Testis (tissue), 3 donors: Measurements from ENCODE around the gene ZSWIM5. TPM values are rescaled to one million over a fixed set of nuclear protein-coding genes. Genes with fewer than 3 reads are reported as not detected.
"Not testable (repeated sequence)": the region's sequence is repeated elsewhere in the genome, so short reads cannot be mapped to it uniquely, and the experiment has no call there.

Experiments
- DNase-seq: peaks from one replicate; pipeline ENCODE4 v3.0.0-alpha.2; 2019
- H3K27ac ChIP-seq, 2 donors: fragments of 200-600 bp; sonication (generic); one replicate each; pipeline ENCODE4 v1.5.1; 2019
- H3K27me3 ChIP-seq: fragments of 200-600 bp; sonication (generic); one replicate; pipeline ENCODE4 v1.5.1; 2019
- H3K36me3 ChIP-seq: fragments of 200-600 bp; sonication (generic); one replicate; pipeline ENCODE4 v1.5.1; 2017; ENCODE audit warnings: low read depth; ENCODE audit errors: missing control alignments
- H3K4me1 ChIP-seq: fragments of 200-600 bp; sonication (generic); one replicate; pipeline ENCODE4 v1.5.1; 2019
- H3K4me3 ChIP-seq, 2 donors: fragments of 200-600 bp; sonication (generic); one replicate each; pipeline ENCODE4 v1.5.1; 2017 to 2019
- H3K9me3 ChIP-seq: fragments of 200-600 bp; sonication (generic); one replicate; pipeline ENCODE4 v1.5.1; 2017
- CTCF ChIP-seq, 3 experiments: fragments of 450-650 bp in 2 of 3; fragments of 200-600 bp in 1 of 3; sonication (generic) in 1 of 3; IDR thresholded peaks; one replicate each; pipeline ENCODE4 v1.5.1; 2016 to 2019; ENCODE audit warnings: antibody characterized with exemption in 3 of 3, mild to moderate bottlenecking in 2 of 3, moderate library complexity in 1 of 3
- POLR2A ChIP-seq: fragments of 450-650 bp; IDR thresholded peaks from one replicate; pipeline ENCODE4 v1.6.1; 2017; ENCODE audit warnings: antibody characterized with exemption, mild to moderate bottlenecking, moderate library complexity
- WGBS, 2 donors: methylation state at CpG; one replicate each; pipeline ENCODE4 v1.1.5; 2018; 5-methylcytosine and 5-hydroxymethylcytosine counted together
- intact Hi-C: fragments of 100-400 bp; cut with DNase I; formaldehyde crosslinking; loops from one replicate; pipeline ENCODE4 v1.15.1; 2023; ENCODE audit warnings: low total_unique reads
- polyA plus RNA-seq: library from polyadenylated mRNA; stranded (reverse); fragments of 350-450 nt; fragmentation: Illumina TruSeq; extraction: RNeasy Lipid Tissue Mini Kit (QIAGEN cat#74804); gene quantifications from one replicate; pipeline ENCODE4 v1.2.3, GENCODE V29; 2014; ENCODE audit warnings: low read depth, low replicate concordance; ENCODE audit not compliant: insufficient read depth
- total RNA-seq, 2 donors: library from RNA; depleted of rRNA; stranded (reverse); fragments of >200 nt; gene quantifications; one replicate each; pipeline ENCODE4 v1.2.3, GENCODE V29; 2016

The ZSWIM5 gene
- total and polyA plus RNA-seq, 3 donors from 2014 or later = 8.8 to 19.5 (median 13.7) TPM

- H3K36me3 ChIP-seq = no peaks in the 10 kb centered on the region
- no peak for TF ChIP-seq POLR2A
- no peak for TF ChIP-seq CTCF (IDR thresholded peaks at IDR 0.05)
- intact Hi-C loops = no loop called here
- no peaks in the 10 kb centered on the region for H3K9me3 ChIP-seq
- no peaks in the 10 kb centered on the region for H3K27me3 ChIP-seq
- no peak overlapping the region for H3K4me3 ChIP-seq
- WGBS, 2 donors = 80 to 83% methylated on average over 1 of the region's 1 CpG
- no peaks in the 10 kb centered on the region for H3K4me1 ChIP-seq
- H3K27ac ChIP-seq = no peak overlapping the region
- DNase-seq = no peak
Measured at GRCh38 chr1:45230537-45230936, 24.1 kb upstream of the ZSWIM5 start.

- intact Hi-C loops = no loop called here
- H3K36me3 ChIP-seq = no peaks in the 10 kb centered on the region
- TF ChIP-seq CTCF (IDR thresholded peaks at IDR 0.05) (no peak), POLR2A (no peak)
- H3K4me1 ChIP-seq = no peaks in the 10 kb centered on the region
- WGBS, 2 donors = 84 to 91% methylated on average over 5 of the region's 5 CpGs
- no peak overlapping the region for H3K27ac ChIP-seq
- no peaks in the 10 kb centered on the region for H3K9me3 ChIP-seq
- H3K4me3 ChIP-seq = no peak overlapping the region
- no peaks in the 10 kb centered on the region for H3K27me3 ChIP-seq
- DNase-seq = no peak
Measured at GRCh38 chr1:45225598-45225997, 19.2 kb upstream of the ZSWIM5 start.

- DNase-seq, intact Hi-C loops, H3K4me3 ChIP-seq, H3K4me1 ChIP-seq, H3K27ac ChIP-seq, H3K36me3 ChIP-seq, H3K27me3 ChIP-seq, H3K9me3 ChIP-seq: not testable (repeated sequence)
- 84 to 87% methylated on average over 8 to 9 of the region's 9 CpGs for WGBS, 2 donors
Measured at GRCh38 chr1:45223710-45224109, 17.3 kb upstream of the ZSWIM5 start.

GRCh38 chr1:45221716-45222115 is 15.3 kb upstream of the ZSWIM5 start:
- H3K9me3 ChIP-seq = no peaks in the 10 kb centered on the region
- no peak overlapping the region for H3K27ac ChIP-seq
- H3K27me3 ChIP-seq = no peaks in the 10 kb centered on the region
- no peak overlapping the region for H3K4me3 ChIP-seq
- intact Hi-C loops = no loop called here
- no peaks in the 10 kb centered on the region for H3K4me1 ChIP-seq
- H3K36me3 ChIP-seq = no peaks in the 10 kb centered on the region
- TF ChIP-seq POLR2A (no peak), CTCF (IDR thresholded peaks at IDR 0.05) (no peak)
- DNase-seq = no peak
- WGBS, 2 donors = 76 to 85% methylated on average over 4 of the region's 4 CpGs

GRCh38 chr1:45216861-45217260 is 10.5 kb upstream of the ZSWIM5 start:
- Histone ChIP-seq H3K9me3 (no peaks in the 10 kb centered on the region), H3K27ac (no peak overlapping the region), H3K4me1 (no peaks in the 10 kb centered on the region), H3K27me3 (no peaks in the 10 kb centered on the region), H3K4me3 (no peak overlapping the region), H3K36me3 (no peaks in the 10 kb centered on the region)
- DNase-seq = no peak
- TF ChIP-seq CTCF (IDR thresholded peaks at IDR 0.05) (no peak), POLR2A (no peak)
- intact Hi-C loops = no loop called here
